GM21423 (cell line): ENCODE data around the gene DDT.
"Not testable (repeated sequence)": the region's sequence is repeated elsewhere in the genome, so short reads cannot be mapped to it uniquely, and the experiment has no call there.

ENCODE experiments used
- ATAC-seq: cut with Tn5 transposase; IDR thresholded peaks from one replicate; pipeline ENCODE4 v1.9.1; 2021; ENCODE audit warnings: mild to moderate bottlenecking, moderate library complexity; ENCODE audit not compliant: unreplicated experiment

Gene DDT

DNA sequence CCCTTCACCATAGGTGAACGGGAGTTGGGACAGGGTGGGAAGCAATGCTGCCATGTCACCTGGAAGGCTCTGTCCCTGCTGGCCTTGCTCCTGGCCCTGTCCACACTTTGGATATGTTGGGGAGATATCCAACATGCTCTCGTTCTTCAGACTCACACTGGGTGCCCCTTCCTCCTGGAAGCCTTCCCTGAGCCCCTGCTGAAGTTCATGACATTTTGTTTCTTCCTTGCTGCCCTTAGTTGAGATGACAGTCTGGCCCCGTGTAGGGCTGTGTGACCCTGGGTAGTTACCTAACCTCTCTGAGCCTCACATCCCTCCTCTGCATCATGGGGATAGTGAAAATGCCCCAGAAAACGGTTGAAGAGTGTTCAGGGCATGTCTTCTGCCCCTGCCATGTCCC is 20.8 kb downstream of the DDT start:
- not testable (repeated sequence) for ATAC-seq

DNA sequence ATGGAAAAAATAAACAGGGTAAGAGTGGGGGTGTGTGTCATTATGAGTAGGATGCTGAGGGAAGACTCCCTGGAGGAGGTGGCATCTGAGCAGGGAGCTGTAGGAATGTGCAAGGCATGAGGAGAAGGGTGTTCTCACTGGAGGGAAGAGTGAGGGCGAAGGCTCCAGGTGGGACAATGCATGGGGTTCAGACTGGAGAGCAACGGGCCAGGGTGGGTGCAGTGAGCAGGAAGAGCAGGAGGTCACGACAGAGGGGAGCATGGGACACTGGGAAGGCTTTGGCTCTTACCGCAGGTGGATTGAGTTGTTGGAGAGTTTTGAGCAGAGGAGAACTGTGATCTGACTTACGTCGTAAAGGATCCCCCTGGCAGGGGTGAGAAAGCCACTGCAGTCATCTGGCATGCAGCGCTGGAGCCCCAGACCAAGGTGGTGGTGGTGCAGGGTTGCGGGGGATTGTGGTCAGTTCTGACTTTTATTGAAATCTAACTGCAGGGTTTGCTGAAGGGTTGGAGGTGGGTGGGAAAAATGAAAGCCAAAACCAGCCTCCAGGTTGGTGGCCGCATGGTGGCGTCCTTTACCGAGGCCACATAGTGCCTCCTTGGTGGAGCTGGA is 21.3 kb downstream of the DDT start:
- not testable (repeated sequence) for ATAC-seq

DNA sequence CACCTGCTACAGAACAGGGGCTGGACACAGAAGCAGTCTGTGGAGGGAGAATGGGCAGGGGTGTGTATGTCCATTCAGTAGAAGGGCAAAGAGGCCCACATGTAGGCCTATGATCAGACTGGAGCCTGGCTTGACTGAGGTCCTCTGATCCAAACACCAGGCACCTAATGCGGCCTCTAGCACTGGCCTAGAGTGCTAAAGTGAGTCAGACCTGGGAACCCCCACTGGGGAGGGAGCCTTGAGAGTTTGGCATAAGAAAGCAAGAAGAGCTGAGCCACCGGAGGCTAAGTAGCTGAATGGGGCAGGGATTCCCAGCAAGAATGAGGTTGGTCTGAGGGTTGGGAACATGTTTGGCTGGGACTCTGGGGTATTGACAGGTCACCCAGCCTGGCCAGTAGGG is 22.9 kb downstream of the DDT start:
- not testable (repeated sequence) for ATAC-seq

DNA sequence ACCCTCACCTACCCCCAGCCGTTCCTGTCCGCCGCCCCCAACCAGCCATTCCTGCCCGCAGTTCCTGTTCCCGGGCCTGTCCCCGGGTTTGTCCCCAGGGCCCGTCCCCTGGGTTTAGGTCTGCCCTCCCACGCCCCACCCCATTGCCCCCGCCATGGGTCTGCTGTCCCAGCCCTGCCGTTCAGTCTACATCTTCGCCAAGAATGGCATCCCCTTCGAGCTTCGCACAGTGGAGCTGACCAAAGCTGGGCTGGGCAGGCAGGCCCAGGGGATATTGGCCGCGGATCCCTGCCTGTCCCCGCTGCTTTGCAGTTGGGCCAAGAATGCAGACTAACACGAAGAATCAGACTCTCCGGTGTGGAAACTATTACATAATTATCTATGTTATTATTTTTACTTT is 24.5 kb downstream of the DDT start:
- ATAC-seq: not testable (repeated sequence)

DNA sequence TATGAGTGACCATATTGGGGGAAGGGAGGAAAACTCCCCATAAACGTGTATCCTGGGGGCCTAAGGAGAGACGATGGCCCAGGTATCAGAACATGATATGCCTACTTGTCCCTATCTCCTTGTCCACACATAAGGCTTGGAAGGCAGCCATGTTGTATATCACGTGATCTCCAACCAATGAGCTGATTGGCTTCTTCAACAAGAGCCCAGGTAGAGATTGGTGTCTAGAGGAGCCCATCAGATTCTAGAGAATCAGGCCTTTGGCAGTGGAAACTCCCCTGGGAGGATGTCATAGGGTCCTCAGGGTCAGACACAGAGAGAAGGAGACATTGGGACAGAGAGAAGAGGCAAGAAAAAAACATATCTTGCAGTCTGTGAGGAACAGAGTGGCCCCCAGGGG is 26.9 kb downstream of the DDT start:
- ATAC-seq: not testable (repeated sequence)

- not testable (repeated sequence) for ATAC-seq
These were observed 34.1 kb downstream of the DDT start for GRCh38 chr22:23940166-23940565.

GRCh38 chr22:23939017-23939357 is 35.3 kb downstream of the DDT start:
- ATAC-seq: no peak

DNA sequence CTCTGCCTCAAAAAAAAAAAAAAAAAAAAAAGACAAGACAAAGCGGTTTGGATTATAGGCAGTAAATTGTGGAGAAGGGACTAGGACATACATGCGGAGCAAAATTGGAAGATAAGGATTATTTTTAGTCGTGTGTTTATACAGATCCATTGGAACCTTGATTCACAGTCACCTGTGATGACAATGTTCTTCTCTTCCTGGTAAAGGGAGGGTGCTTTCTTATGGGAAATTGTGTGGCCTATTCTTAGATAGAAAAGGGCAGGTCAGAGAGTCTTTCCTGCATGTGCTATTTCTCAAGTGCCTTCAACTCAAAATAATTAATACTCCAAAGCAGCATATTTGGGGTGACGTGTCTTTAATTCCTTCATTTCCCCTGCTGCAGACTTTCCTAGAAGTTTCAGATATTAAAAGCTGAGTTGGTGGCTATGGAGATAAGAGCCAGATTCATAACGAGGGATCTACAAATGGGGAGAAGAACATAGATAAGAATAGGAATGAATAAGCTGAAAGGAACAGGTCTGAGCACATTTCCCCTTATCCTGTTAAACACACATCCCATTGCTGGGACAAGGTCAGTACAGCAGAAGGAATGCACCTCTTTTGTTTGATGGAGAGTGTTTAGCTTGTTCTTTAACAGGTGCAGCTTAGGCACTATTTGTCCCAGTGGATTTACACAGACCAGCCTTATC is 35.8 kb downstream of the DDT start:
- no peak for ATAC-seq

GRCh38 chr22:23926561-23926960 is 47.7 kb downstream of the DDT start:
- no peak for ATAC-seq

DNA sequence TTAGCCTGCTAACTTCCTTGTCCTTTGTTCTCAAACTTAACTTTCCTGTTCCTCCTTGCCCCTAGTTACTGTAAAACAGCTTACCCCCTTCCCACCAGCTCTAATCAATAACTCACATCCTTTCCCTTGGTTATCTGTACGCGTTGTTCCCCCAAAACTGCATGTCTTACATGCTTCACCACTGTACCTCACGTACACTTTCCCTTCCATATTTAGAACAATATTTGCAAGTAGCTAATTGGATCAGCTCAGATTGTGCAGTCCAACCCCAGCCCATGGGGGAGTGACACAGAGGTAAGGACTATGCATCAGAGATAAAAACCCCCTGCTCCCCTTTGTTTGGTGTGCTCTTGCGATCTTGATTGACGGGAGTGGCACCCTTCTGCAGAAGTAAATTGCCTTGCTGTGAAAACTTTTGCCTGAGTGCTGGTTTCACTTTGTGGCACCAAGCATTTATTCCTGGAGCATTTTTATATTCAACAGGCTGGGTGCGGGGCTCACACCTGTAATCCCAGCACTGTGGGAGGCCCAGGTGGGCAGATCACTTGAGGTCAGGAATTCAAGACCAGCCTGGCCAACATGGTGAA is 49.1 kb downstream of the DDT start:
- ATAC-seq: no peak

- ATAC-seq: no peak
These were observed 51.3 kb downstream of the DDT start for GRCh38 chr22:23922921-23923320.

- ATAC-seq: not testable (repeated sequence)
These were observed 52.5 kb downstream of the DDT start for GRCh38 chr22:23921586-23922201.
